Neuronal stem cell (in vitro differentiated cells): ENCODE data around the gene RAB25.

ENCODE experiments used
- DNase-seq: peaks from one replicate; pipeline ENCODE4 v3.0.0-alpha.2; 2013; ENCODE audit warnings: low spot score
- H2AFZ ChIP-seq: one replicate; pipeline ENCODE4 v1.6.1; 2013; ENCODE audit warnings: mild to moderate bottlenecking, low read length, inconsistent platforms
- H2AK5ac ChIP-seq: 2 replicates; pipeline ENCODE4 v1.6.1; 2013; ENCODE audit warnings: low read depth, mild to moderate bottlenecking, inconsistent platforms, low read length, moderate library complexity, mixed read lengths
- H2BK120ac ChIP-seq: 2 replicates; pipeline ENCODE4 v1.6.1; 2013; ENCODE audit warnings: low read depth, mild to moderate bottlenecking, inconsistent platforms, low read length, moderate library complexity, mixed read lengths
- H2BK12ac ChIP-seq: one replicate; pipeline ENCODE4 v1.6.1; 2013; ENCODE audit warnings: low read length, inconsistent platforms
- H2BK15ac ChIP-seq: 2 replicates; pipeline ENCODE4 v1.6.1; 2013; ENCODE audit warnings: mild to moderate bottlenecking, low read length, inconsistent platforms, mixed read lengths
- H2BK5ac ChIP-seq: one replicate; pipeline ENCODE4 v1.6.1; 2013; ENCODE audit warnings: inconsistent platforms, mild to moderate bottlenecking, low read length, moderate library complexity
- H3K14ac ChIP-seq: one replicate; pipeline ENCODE4 v1.6.1; 2013; ENCODE audit warnings: low read length, inconsistent platforms
- H3K18ac ChIP-seq: 2 replicates; pipeline ENCODE4 v1.6.1; 2013; ENCODE audit warnings: low read length, inconsistent platforms
- H3K23ac ChIP-seq: 2 replicates; pipeline ENCODE4 v1.6.1; 2013; ENCODE audit warnings: low read depth, mild to moderate bottlenecking, mixed read lengths, low read length, inconsistent platforms; ENCODE audit not compliant: poor library complexity
- H3K27ac ChIP-seq: replicated peaks from 3 replicates; pipeline ENCODE4 v1.5.1; 2013; ENCODE audit warnings: low read length, inconsistent platforms
- H3K27me3 ChIP-seq, 3 experiments: 2 replicates each; pipeline ENCODE4 v1.6.1; 2013; ENCODE audit warnings: low read length in 3 of 3, mild to moderate bottlenecking in 2 of 3, inconsistent platforms in 1 of 3, low read depth in 1 of 3, mixed read lengths in 1 of 3, moderate library complexity in 1 of 3; ENCODE audit not compliant: control insufficient read depth in 3 of 3, insufficient read depth in 3 of 3
- H3K36me3 ChIP-seq, 2 donors: replicated peaks in 1 of 2; 2 replicates each; pipeline ENCODE4 v1.6.1; 2013; ENCODE audit warnings: low read length in 2 of 2; ENCODE audit not compliant: control insufficient read depth in 2 of 2, insufficient read depth in 2 of 2
- H3K4ac ChIP-seq: 2 replicates; pipeline ENCODE4 v1.6.1; 2013; ENCODE audit warnings: inconsistent platforms, mild to moderate bottlenecking, low read length, moderate library complexity
- H3K4me1 ChIP-seq, 2 donors: 1 replicate in 1 of 2; 2 replicates in 1 of 2; pipeline ENCODE4 v1.6.1; 2013; ENCODE audit warnings: low read length in 2 of 2, low read depth in 1 of 2; ENCODE audit not compliant: control insufficient read depth in 2 of 2, insufficient read depth in 1 of 2
- H3K4me2 ChIP-seq: one replicate; pipeline ENCODE4 v1.6.1; 2013; ENCODE audit warnings: mild to moderate bottlenecking, low read length, inconsistent platforms; ENCODE audit not compliant: insufficient read depth, poor library complexity, severe bottlenecking
- H3K4me3 ChIP-seq, 2 donors: 2 replicates each; pipeline ENCODE4 v1.5.1; 2013; ENCODE audit warnings: low read length in 2 of 2, mild to moderate bottlenecking in 2 of 2, inconsistent platforms in 1 of 2, moderate library complexity in 1 of 2
- H3K79me1 ChIP-seq: one replicate; pipeline ENCODE4 v1.6.1; 2013; ENCODE audit warnings: low read depth, mild to moderate bottlenecking, inconsistent platforms, low read length, moderate library complexity
- H3K9ac ChIP-seq: one replicate; pipeline ENCODE4 v1.6.1; 2013; ENCODE audit warnings: mild to moderate bottlenecking, low read depth, low read length, inconsistent platforms; ENCODE audit not compliant: poor library complexity
- H3K9me3 ChIP-seq, 2 donors: replicated peaks in 1 of 2; 2 replicates each; pipeline versions ENCODE3 to v1.6.1; 2013; ENCODE audit warnings: low read length in 2 of 2, mild to moderate bottlenecking in 2 of 2, inconsistent platforms in 1 of 2, low read depth in 1 of 2, mixed read lengths in 1 of 2, moderate library complexity in 1 of 2; ENCODE audit not compliant: control insufficient read depth in 2 of 2, insufficient read depth in 1 of 2
- H4K8ac ChIP-seq: one replicate; pipeline ENCODE4 v1.6.1; 2013; ENCODE audit warnings: low read depth, mild to moderate bottlenecking, inconsistent platforms, low read length, moderate library complexity
- H4K91ac ChIP-seq: one replicate; pipeline ENCODE4 v1.6.1; 2013; ENCODE audit warnings: low read length, low read depth, mild to moderate bottlenecking, inconsistent platforms; ENCODE audit not compliant: poor library complexity
- WGBS, 2 donors: extraction: QIAGEN DNeasy Blood & Tissue Kit; methylation state at CpG; one replicate each; pipeline ENCODE4 v1.1.7; 2013; ENCODE audit warnings: missing lambda C conversion rate in 2 of 2, mixed read lengths in 1 of 2; ENCODE audit not compliant: insufficient read length in 2 of 2, insufficient replicate concordance in 1 of 2; ENCODE audit errors: extremely low coverage in 2 of 2; 5-methylcytosine and 5-hydroxymethylcytosine counted together

Gene RAB25

GRCh38 chr1:156074661-156075060 is 13.7 kb downstream of the RAB25 start:
- WGBS, 2 donors, result no CpG with 5 or more reads among the region's 8 CpGs
- DNase-seq, result no peak
- peak overlapping the region; percentile 81 for H3K27ac ChIP-seq
- peaks cover 17 to 79% of the 10 kb centered on the region in 2 donors for H3K36me3 ChIP-seq
- H2AFZ ChIP-seq, result no peak overlapping the region
- H4K8ac ChIP-seq, result no peak overlapping the region
- H2BK5ac ChIP-seq, result no peak overlapping the region
- H2BK12ac ChIP-seq, result no peak overlapping the region
- peak overlapping the region; percentile 34 for H3K4me2 ChIP-seq
- peaks cover 56 to 69% of the 10 kb centered on the region in 2 donors for H3K4me1 ChIP-seq
- H3K14ac ChIP-seq, result no peak overlapping the region
- H3K27me3 ChIP-seq, result no peaks in the 10 kb centered on the region
- no peak overlapping the region for H3K4ac ChIP-seq
- peak overlapping the region; percentile 4 for H2BK15ac ChIP-seq
- H3K9ac ChIP-seq, result no peak overlapping the region
- H3K4me3 ChIP-seq, result no peak overlapping the region
- H3K23ac ChIP-seq, result no peak overlapping the region
- H3K18ac ChIP-seq, result peak overlapping the region; percentile 63
- H2BK120ac ChIP-seq, result no peak overlapping the region
- H3K79me1 ChIP-seq, result peaks cover 6% of the 10 kb centered on the region
- H4K91ac ChIP-seq, result no peak overlapping the region
- H2AK5ac ChIP-seq, result peak overlapping the region; percentile 34
- H3K9me3 ChIP-seq, result no peaks in the 10 kb centered on the region

- Histone ChIP-seq H2BK120ac (no peak overlapping the region), H3K4me3 (no peak overlapping the region), H3K27ac (peak overlapping the region; percentile 81), H3K9me3 (no peaks in the 10 kb centered on the region), H3K9ac (no peak overlapping the region), H3K18ac (peak overlapping the region; percentile 63), H3K14ac (no peak overlapping the region), H2BK15ac (peak overlapping the region; percentile 4), H2AK5ac (peak overlapping the region; percentile 21), H2AFZ (no peak overlapping the region), H2BK5ac (no peak overlapping the region), H4K91ac (no peak overlapping the region), H3K36me3 (peaks cover 17 to 83% of the 10 kb centered on the region in 2 donors), H3K4me2 (peak overlapping the region; percentile 34), H3K79me1 (peaks cover 6% of the 10 kb centered on the region), H2BK12ac (no peak overlapping the region), H3K4me1 (peaks cover 60 to 67% of the 10 kb centered on the region in 2 donors), H4K8ac (no peak overlapping the region), H3K4ac (no peak overlapping the region), H3K23ac (no peak overlapping the region), H3K27me3 (no peaks in the 10 kb centered on the region)
- DNase-seq, result no peak
- no CpG with 5 or more reads among the region's 3 CpGs for WGBS, 2 donors
Measured at GRCh38 chr1:156075162-156075561, 14.2 kb downstream of the RAB25 start.

- Histone ChIP-seq H3K4me3 (no peak overlapping the region), H3K4me1 (peaks cover 60 to 63% of the 10 kb centered on the region in 2 donors), H3K27ac (peak overlapping the region; percentile 81), H2AK5ac (no peak overlapping the region), H3K27me3 (no peaks in the 10 kb centered on the region), H3K14ac (no peak overlapping the region), H3K9me3 (no peaks in the 10 kb centered on the region), H4K8ac (no peak overlapping the region), H3K18ac (no peak overlapping the region), H4K91ac (no peak overlapping the region), H2BK120ac (no peak overlapping the region), H2BK5ac (no peak overlapping the region), H2BK15ac (no peak overlapping the region), H3K36me3 (peaks cover 17 to 83% of the 10 kb centered on the region in 2 donors), H3K4ac (no peak overlapping the region), H2AFZ (no peak overlapping the region), H3K79me1 (peaks cover 6% of the 10 kb centered on the region), H3K9ac (no peak overlapping the region), H2BK12ac (no peak overlapping the region), H3K23ac (no peak overlapping the region), H3K4me2 (no peak overlapping the region)
- DNase-seq, result no peak
- WGBS, 2 donors, result no CpG with 5 or more reads among the region's 4 CpGs
Measured at GRCh38 chr1:156075775-156076204, 14.8 kb downstream of the RAB25 start.

GRCh38 chr1:156076609-156077429 is 15.9 kb downstream of the RAB25 start:
- Histone ChIP-seq H3K14ac (no peak overlapping the region), H3K9ac (peak overlapping the region; percentile 72), H2BK5ac (peak overlapping the region; percentile 82), H2AK5ac (peak overlapping the region; percentile 89), H3K4me3 (no peak overlapping the region), H2BK12ac (no peak overlapping the region), H3K4me2 (peak overlapping the region; percentile 48), H3K36me3 (peaks cover 17 to 79% of the 10 kb centered on the region in 2 donors), H3K9me3 (no peaks in the 10 kb centered on the region), H3K27me3 (no peaks in the 10 kb centered on the region), H3K4me1 (peaks cover 59 to 60% of the 10 kb centered on the region in 2 donors), H3K27ac (peak overlapping the region; percentile 81), H3K23ac (peak overlapping the region; percentile 92), H4K91ac (peak overlapping the region; percentile 83), H2AFZ (no peak overlapping the region), H3K4ac (peak overlapping the region; percentile 45), H3K79me1 (peaks cover 6% of the 10 kb centered on the region), H2BK15ac (peak overlapping the region; percentile 51), H3K18ac (peak overlapping the region; percentile 86), H4K8ac (no peak overlapping the region), H2BK120ac (no peak overlapping the region)
- DNase-seq, result no peak
- no CpG with 5 or more reads among the region's 73 CpGs for WGBS, 2 donors
